Subcutaneous adipose tissue (tissue), 4 donors: Measurements from ENCODE around the gene CFD. TPM values are rescaled to one million over a fixed set of nuclear protein-coding genes. Genes with fewer than 3 reads are reported as not detected.

Experiments used
- CTCF ChIP-seq: fragments of 450-650 bp; IDR thresholded peaks from one replicate; pipeline ENCODE4 v1.5.1; 2016; ENCODE audit warnings: low read depth, mild to moderate bottlenecking, control low read depth, antibody characterized with exemption, moderate library complexity
- total RNA-seq, 4 donors: library from RNA; depleted of rRNA; stranded (reverse); fragments of >200 nt; gene quantifications; one replicate each; pipeline ENCODE4 v1.1.0, GENCODE V29; 2016

Gene CFD
- total RNA-seq, 4 donors from 2014 or later, result 1,847 to 6,869 (median 2,488) TPM

- no peak for TF ChIP-seq CTCF
Measured at GRCh38 chr19:821825-822503, 37.5 kb upstream of the CFD start, which contains the start of gene PLPPR3. Gene PLPPR3 (minus strand): TSS chr19:821955. CDS start chr19:821559, 396 bp downstream.

GRCh38 chr19:823565-824121, 35.8 kb upstream of the CFD start:
- TF ChIP-seq CTCF, result no peak

- no peak for TF ChIP-seq CTCF
Measured at GRCh38 chr19:824885-825284, 34.6 kb upstream of the CFD start.

- TF ChIP-seq CTCF, result no peak
Measured at GRCh38 chr19:825897-826644, 33.4 kb upstream of the CFD start.

- TF ChIP-seq CTCF, result no peak
Measured at GRCh38 chr19:827314-827709, 32.2 kb upstream of the CFD start.

GRCh38 chr19:827710-828321, 31.6 kb upstream of the CFD start, which contains the start of gene AZU1:
Gene AZU1 (plus strand): TSS chr19:827837. CDS start chr19:827847, 10 bp downstream.
- no peak for TF ChIP-seq CTCF

- no peak for TF ChIP-seq CTCF
Measured at GRCh38 chr19:829129-829758, 30.2 kb upstream of the CFD start.
